ENCODE data around the gene MRPS11.

DNA sequence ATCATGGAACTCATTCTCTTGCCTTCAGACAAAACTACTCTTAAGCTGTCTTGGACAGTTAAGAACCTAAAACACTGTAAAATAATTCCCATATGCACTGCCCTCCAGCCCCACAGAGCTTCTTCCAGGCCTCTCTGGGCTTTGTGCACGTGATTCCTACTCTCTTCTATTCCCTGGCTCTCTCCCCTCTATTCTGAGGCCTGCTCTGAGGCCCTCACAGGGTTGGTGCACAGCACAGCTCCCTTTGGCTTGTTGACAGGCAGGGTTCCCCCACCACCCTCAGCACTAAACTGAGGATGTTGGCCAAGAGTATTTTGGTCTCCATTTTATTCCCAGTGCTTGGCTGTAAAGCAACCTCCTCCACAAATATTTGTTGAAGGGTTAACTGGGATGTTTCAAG, 13.9 kb upstream of the MRPS11 start:
- TF ChIP-seq POLR2A (IDR thresholded peaks at IDR 0.05), result no peak
- TF ChIP-seq, protein P1, sequence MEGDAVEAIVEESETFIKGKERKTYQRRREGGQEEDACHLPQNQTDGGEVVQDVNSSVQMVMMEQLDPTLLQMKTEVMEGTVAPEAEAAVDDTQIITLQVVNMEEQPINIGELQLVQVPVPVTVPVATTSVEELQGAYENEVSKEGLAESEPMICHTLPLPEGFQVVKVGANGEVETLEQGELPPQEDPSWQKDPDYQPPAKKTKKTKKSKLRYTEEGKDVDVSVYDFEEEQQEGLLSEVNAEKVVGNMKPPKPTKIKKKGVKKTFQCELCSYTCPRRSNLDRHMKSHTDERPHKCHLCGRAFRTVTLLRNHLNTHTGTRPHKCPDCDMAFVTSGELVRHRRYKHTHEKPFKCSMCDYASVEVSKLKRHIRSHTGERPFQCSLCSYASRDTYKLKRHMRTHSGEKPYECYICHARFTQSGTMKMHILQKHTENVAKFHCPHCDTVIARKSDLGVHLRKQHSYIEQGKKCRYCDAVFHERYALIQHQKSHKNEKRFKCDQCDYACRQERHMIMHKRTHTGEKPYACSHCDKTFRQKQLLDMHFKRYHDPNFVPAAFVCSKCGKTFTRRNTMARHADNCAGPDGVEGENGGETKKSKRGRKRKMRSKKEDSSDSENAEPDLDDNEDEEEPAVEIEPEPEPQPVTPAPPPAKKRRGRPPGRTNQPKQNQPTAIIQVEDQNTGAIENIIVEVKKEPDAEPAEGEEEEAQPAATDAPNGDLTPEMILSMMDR (IDR thresholded peaks at IDR 0.05), result no peak

All from stomach (tissue), 4 donors.